ENCODE data around the gene KIAA1328. TPM values are rescaled to one million over a fixed set of nuclear protein-coding genes. Genes with fewer than 3 reads are reported as not detected.

KIAA1328 gene
- total and polyA plus RNA-seq, 2 donors: 4.2 to 6.1 TPM

- Histone ChIP-seq H3K27ac (ENCODE audit: low read depth in 1 of 2, low read length in 1 of 2) (no peak overlapping the region), H3K4me1 (ENCODE audit: control insufficient read depth in 2 of 2, insufficient read depth in 2 of 2, low read length in 2 of 2) (peaks cover 0 to 4% of the 10 kb centered on the region in 2 donors), H3K27me3 (ENCODE audit: control insufficient read depth in 2 of 2, insufficient read depth in 1 of 2, low read length in 1 of 2) (no peaks in the 10 kb centered on the region), H3K36me3 (ENCODE audit: control insufficient read depth in 2 of 2, insufficient read depth in 2 of 2, low read length in 1 of 2) (peaks cover 0 to 2% of the 10 kb centered on the region in 2 donors), H3K9me3 (ENCODE audit: control insufficient read depth in 2 of 2, insufficient read depth in 1 of 2, low read length in 1 of 2) (no peaks in the 10 kb centered on the region), H3K4me3 (ENCODE audit: low read length in 2 of 2) (no peak overlapping the region)
- WGBS: 95% methylated on average over 1 of the region's 1 CpG
- DNase-seq (ENCODE audit: low read depth in 6 of 9, low spot score in 9 of 9): no peak
These were observed 58.9 kb downstream of the KIAA1328 start for GRCh38 chr18:36887864-36888263.

GRCh38 chr18:36888778-36889177 is 59.9 kb downstream of the KIAA1328 start:
- Histone ChIP-seq H3K9me3 (ENCODE audit: control insufficient read depth in 2 of 2, insufficient read depth in 1 of 2, low read length in 1 of 2) (no peaks in the 10 kb centered on the region), H3K4me3 (ENCODE audit: low read length in 2 of 2) (no peak overlapping the region), H3K27me3 (ENCODE audit: control insufficient read depth in 2 of 2, insufficient read depth in 1 of 2, low read length in 1 of 2) (no peaks in the 10 kb centered on the region), H3K27ac (ENCODE audit: low read depth in 1 of 2, low read length in 1 of 2) (no peak overlapping the region), H3K4me1 (ENCODE audit: control insufficient read depth in 2 of 2, insufficient read depth in 2 of 2, low read length in 2 of 2) (peaks cover 0 to 4% of the 10 kb centered on the region in 2 donors), H3K36me3 (ENCODE audit: control insufficient read depth in 2 of 2, insufficient read depth in 2 of 2, low read length in 1 of 2) (peaks cover 0 to 2% of the 10 kb centered on the region in 2 donors)
- DNase-seq (ENCODE audit: low read depth in 6 of 9, low spot score in 9 of 9): no peak

GRCh38 chr18:36889321-36889720 is 60.4 kb downstream of the KIAA1328 start:
- no peak overlapping the region for H3K4me3 ChIP-seq (ENCODE audit: low read length in 2 of 2)
- H3K27ac ChIP-seq (ENCODE audit: low read depth in 1 of 2, low read length in 1 of 2): no peak overlapping the region
- H3K36me3 ChIP-seq (ENCODE audit: control insufficient read depth in 2 of 2, insufficient read depth in 2 of 2, low read length in 1 of 2): peaks cover 0 to 2% of the 10 kb centered on the region in 2 donors
- DNase-seq (ENCODE audit: low read depth in 6 of 9, low spot score in 9 of 9): no peak
- WGBS: 98% methylated on average over 1 of the region's 1 CpG
- H3K27me3 ChIP-seq (ENCODE audit: control insufficient read depth in 2 of 2, insufficient read depth in 1 of 2, low read length in 1 of 2): no peaks in the 10 kb centered on the region
- H3K9me3 ChIP-seq (ENCODE audit: control insufficient read depth in 2 of 2, insufficient read depth in 1 of 2, low read length in 1 of 2): no peaks in the 10 kb centered on the region
- peaks cover 0 to 4% of the 10 kb centered on the region in 2 donors for H3K4me1 ChIP-seq (ENCODE audit: control insufficient read depth in 2 of 2, insufficient read depth in 2 of 2, low read length in 2 of 2)

DNA sequence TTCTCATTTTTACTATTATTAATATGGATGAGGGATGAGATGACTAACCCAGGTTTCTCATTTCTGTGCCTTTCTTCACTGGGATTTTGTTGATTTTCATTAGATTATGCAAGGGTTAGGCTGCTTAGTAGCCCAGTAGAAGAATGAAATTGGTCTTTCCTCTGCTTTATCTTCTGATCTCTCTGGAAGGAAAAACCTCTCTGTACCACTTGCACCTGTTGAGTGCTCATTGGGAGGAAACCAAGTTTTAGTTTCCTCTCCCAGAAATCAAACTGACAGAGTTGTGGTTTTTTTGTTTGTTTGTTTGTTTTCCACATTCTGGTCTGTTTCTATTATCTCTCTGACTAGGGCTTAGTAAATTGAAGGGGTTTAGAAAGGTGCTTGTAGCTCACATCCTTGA is 60.8 kb downstream of the KIAA1328 start:
- no peaks in the 10 kb centered on the region for H3K27me3 ChIP-seq (ENCODE audit: control insufficient read depth in 2 of 2, insufficient read depth in 1 of 2, low read length in 1 of 2)
- H3K9me3 ChIP-seq (ENCODE audit: control insufficient read depth in 2 of 2, insufficient read depth in 1 of 2, low read length in 1 of 2): no peaks in the 10 kb centered on the region
- DNase-seq (ENCODE audit: low read depth in 6 of 9, low spot score in 9 of 9): peak in 7 of 9 donors; percentile 9 to 66 (median 20)
- H3K4me3 ChIP-seq (ENCODE audit: low read length in 2 of 2): no peak overlapping the region
- peak overlapping the region in 1 of 2 donors; percentile 19 for H3K27ac ChIP-seq (ENCODE audit: low read depth in 1 of 2, low read length in 1 of 2)
- H3K36me3 ChIP-seq (ENCODE audit: control insufficient read depth in 2 of 2, insufficient read depth in 2 of 2, low read length in 1 of 2): peaks cover 0 to 2% of the 10 kb centered on the region in 2 donors
- peaks cover 0 to 4% of the 10 kb centered on the region in 2 donors for H3K4me1 ChIP-seq (ENCODE audit: control insufficient read depth in 2 of 2, insufficient read depth in 2 of 2, low read length in 2 of 2)

- peaks cover 0 to 2% of the 10 kb centered on the region in 2 donors for H3K36me3 ChIP-seq (ENCODE audit: control insufficient read depth in 2 of 2, insufficient read depth in 2 of 2, low read length in 1 of 2)
- H3K4me1 ChIP-seq (ENCODE audit: control insufficient read depth in 2 of 2, insufficient read depth in 2 of 2, low read length in 2 of 2): peaks cover 0 to 4% of the 10 kb centered on the region in 2 donors
- DNase-seq (ENCODE audit: low read depth in 6 of 9, low spot score in 9 of 9): no peak
- H3K27ac ChIP-seq (ENCODE audit: low read depth in 1 of 2, low read length in 1 of 2): no peak overlapping the region
- WGBS: 97% methylated on average over 3 of the region's 3 CpGs
- no peak overlapping the region for H3K4me3 ChIP-seq (ENCODE audit: low read length in 2 of 2)
- H3K27me3 ChIP-seq (ENCODE audit: control insufficient read depth in 2 of 2, insufficient read depth in 1 of 2, low read length in 1 of 2): no peaks in the 10 kb centered on the region
- H3K9me3 ChIP-seq (ENCODE audit: control insufficient read depth in 2 of 2, insufficient read depth in 1 of 2, low read length in 1 of 2): no peaks in the 10 kb centered on the region
These were observed 61.7 kb downstream of the KIAA1328 start for GRCh38 chr18:36890598-36890997.

DNA sequence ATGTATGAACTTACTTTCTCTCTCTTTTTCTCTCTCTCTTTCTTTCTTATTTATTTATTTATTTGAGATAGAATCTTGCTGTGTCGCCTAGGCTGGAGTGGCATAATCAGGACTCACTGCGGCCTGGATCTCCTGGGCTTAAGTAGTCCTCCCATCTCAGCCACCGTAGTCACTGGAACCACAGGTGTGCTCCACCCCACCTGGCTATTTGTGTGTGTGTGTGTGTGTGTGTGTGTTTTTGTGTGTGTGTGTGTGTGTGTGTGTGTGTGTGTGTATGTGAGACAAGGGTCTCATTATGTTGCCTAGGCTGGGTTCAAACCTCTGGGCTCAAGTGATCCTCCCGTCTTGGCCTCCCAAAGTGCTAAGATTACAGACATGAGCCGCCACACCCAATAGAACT is 64.3 kb downstream of the KIAA1328 start:
- Histone ChIP-seq H3K27ac (ENCODE audit: low read depth in 1 of 2, low read length in 1 of 2) (no peak overlapping the region), H3K36me3 (ENCODE audit: control insufficient read depth in 2 of 2, insufficient read depth in 2 of 2, low read length in 1 of 2) (no peaks in the 10 kb centered on the region), H3K9me3 (ENCODE audit: control insufficient read depth in 2 of 2, insufficient read depth in 1 of 2, low read length in 1 of 2) (no peaks in the 10 kb centered on the region), H3K4me1 (ENCODE audit: control insufficient read depth in 2 of 2, insufficient read depth in 2 of 2, low read length in 2 of 2) (peaks cover 0 to 4% of the 10 kb centered on the region in 2 donors), H3K4me3 (ENCODE audit: low read length in 2 of 2) (no peak overlapping the region), H3K27me3 (ENCODE audit: control insufficient read depth in 2 of 2, insufficient read depth in 1 of 2, low read length in 1 of 2) (no peaks in the 10 kb centered on the region)
- 89% methylated on average over 5 of the region's 5 CpGs for WGBS
- no peak for DNase-seq (ENCODE audit: low read depth in 6 of 9, low spot score in 9 of 9)

GRCh38 chr18:36895606-36896005 is 66.7 kb downstream of the KIAA1328 start:
- H3K4me3 ChIP-seq (ENCODE audit: low read length in 2 of 2): no peak overlapping the region
- H3K9me3 ChIP-seq (ENCODE audit: control insufficient read depth in 2 of 2, insufficient read depth in 1 of 2, low read length in 1 of 2): no peaks in the 10 kb centered on the region
- H3K4me1 ChIP-seq (ENCODE audit: control insufficient read depth in 2 of 2, insufficient read depth in 2 of 2, low read length in 2 of 2): no peaks in the 10 kb centered on the region
- no peaks in the 10 kb centered on the region for H3K36me3 ChIP-seq (ENCODE audit: control insufficient read depth in 2 of 2, insufficient read depth in 2 of 2, low read length in 1 of 2)
- DNase-seq (ENCODE audit: low read depth in 6 of 9, low spot score in 9 of 9): no peak
- H3K27ac ChIP-seq (ENCODE audit: low read depth in 1 of 2, low read length in 1 of 2): no peak overlapping the region
- no peaks in the 10 kb centered on the region for H3K27me3 ChIP-seq (ENCODE audit: control insufficient read depth in 2 of 2, insufficient read depth in 1 of 2, low read length in 1 of 2)
- 97% methylated on average over 4 of the region's 4 CpGs for WGBS

DNA sequence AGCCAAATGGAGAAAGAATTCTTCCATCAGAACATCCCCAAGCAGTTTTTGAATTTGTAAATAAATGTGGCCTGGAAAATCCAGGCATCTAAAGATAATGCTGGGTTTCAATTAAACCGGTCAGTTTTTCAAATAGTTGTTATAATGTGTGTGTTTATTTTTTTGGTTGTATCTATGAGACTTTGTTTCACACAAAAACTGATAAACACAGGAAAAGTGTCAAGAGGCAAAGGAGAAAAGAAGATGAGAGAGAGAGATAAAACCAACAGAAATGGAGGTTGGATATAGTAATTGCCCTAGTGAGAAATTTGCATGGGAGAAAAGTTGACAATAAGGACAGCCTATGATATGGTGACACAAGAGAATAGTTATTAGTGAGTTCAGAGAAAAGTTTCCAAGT is 68.3 kb downstream of the KIAA1328 start:
- 98% methylated on average over 1 of the region's 1 CpG for WGBS
- no peak overlapping the region for H3K4me3 ChIP-seq (ENCODE audit: low read length in 2 of 2)
- H3K9me3 ChIP-seq (ENCODE audit: control insufficient read depth in 2 of 2, insufficient read depth in 1 of 2, low read length in 1 of 2): no peaks in the 10 kb centered on the region
- DNase-seq (ENCODE audit: low read depth in 6 of 9, low spot score in 9 of 9): no peak
- H3K36me3 ChIP-seq (ENCODE audit: control insufficient read depth in 2 of 2, insufficient read depth in 2 of 2, low read length in 1 of 2): no peaks in the 10 kb centered on the region
- H3K27ac ChIP-seq (ENCODE audit: low read depth in 1 of 2, low read length in 1 of 2): no peak overlapping the region
- H3K4me1 ChIP-seq (ENCODE audit: control insufficient read depth in 2 of 2, insufficient read depth in 2 of 2, low read length in 2 of 2): no peaks in the 10 kb centered on the region
- H3K27me3 ChIP-seq (ENCODE audit: control insufficient read depth in 2 of 2, insufficient read depth in 1 of 2, low read length in 1 of 2): no peaks in the 10 kb centered on the region

GRCh38 chr18:36899289-36899688 is 70.4 kb downstream of the KIAA1328 start:
- Histone ChIP-seq H3K27me3 (ENCODE audit: control insufficient read depth in 2 of 2, insufficient read depth in 1 of 2, low read length in 1 of 2) (no peaks in the 10 kb centered on the region), H3K9me3 (ENCODE audit: control insufficient read depth in 2 of 2, insufficient read depth in 1 of 2, low read length in 1 of 2) (no peaks in the 10 kb centered on the region), H3K27ac (ENCODE audit: low read depth in 1 of 2, low read length in 1 of 2) (no peak overlapping the region), H3K4me3 (ENCODE audit: low read length in 2 of 2) (no peak overlapping the region), H3K36me3 (ENCODE audit: control insufficient read depth in 2 of 2, insufficient read depth in 2 of 2, low read length in 1 of 2) (no peaks in the 10 kb centered on the region), H3K4me1 (ENCODE audit: control insufficient read depth in 2 of 2, insufficient read depth in 2 of 2, low read length in 2 of 2) (no peaks in the 10 kb centered on the region)
- WGBS: 97% methylated on average over 3 of the region's 3 CpGs
- DNase-seq (ENCODE audit: low read depth in 6 of 9, low spot score in 9 of 9): peak in 2 of 9 donors; percentile 20 to 30

- DNase-seq (ENCODE audit: low read depth in 6 of 9, low spot score in 9 of 9): no peak
- 99% methylated on average over 4 of the region's 4 CpGs for WGBS
These were observed 71.5 kb downstream of the KIAA1328 start for GRCh38 chr18:36900466-36900865.

More at GRCh38 chr18:36900466-36900865, 71.5 kb downstream of the KIAA1328 start:
- H3K27ac ChIP-seq (ENCODE audit: low read depth in 1 of 2, low read length in 1 of 2): no peak overlapping the region
- H3K4me3 ChIP-seq (ENCODE audit: low read length in 2 of 2): no peak overlapping the region
- no peaks in the 10 kb centered on the region for H3K9me3 ChIP-seq (ENCODE audit: control insufficient read depth in 2 of 2, insufficient read depth in 1 of 2, low read length in 1 of 2)
- H3K27me3 ChIP-seq (ENCODE audit: control insufficient read depth in 2 of 2, insufficient read depth in 1 of 2, low read length in 1 of 2): no peaks in the 10 kb centered on the region
- H3K36me3 ChIP-seq (ENCODE audit: control insufficient read depth in 2 of 2, insufficient read depth in 2 of 2, low read length in 1 of 2): no peaks in the 10 kb centered on the region
- no peaks in the 10 kb centered on the region for H3K4me1 ChIP-seq (ENCODE audit: control insufficient read depth in 2 of 2, insufficient read depth in 2 of 2, low read length in 2 of 2)

All from thymus (tissue), 11 donors.